Activated CD8-positive, alpha-beta memory T cell treated with anti-CD3 and anti-CD28 coated beads for 1 hour (primary cell): Measurements from ENCODE around the gene RUFY4.

Source experiments
- DNase-seq, 2 donors: peaks; one replicate each; pipeline ENCODE4 v3.0.0-alpha.2; 2020; ENCODE audit warnings: low read depth in 1 of 2; ENCODE audit errors: extremely low read depth in 1 of 2

Gene RUFY4

DNA sequence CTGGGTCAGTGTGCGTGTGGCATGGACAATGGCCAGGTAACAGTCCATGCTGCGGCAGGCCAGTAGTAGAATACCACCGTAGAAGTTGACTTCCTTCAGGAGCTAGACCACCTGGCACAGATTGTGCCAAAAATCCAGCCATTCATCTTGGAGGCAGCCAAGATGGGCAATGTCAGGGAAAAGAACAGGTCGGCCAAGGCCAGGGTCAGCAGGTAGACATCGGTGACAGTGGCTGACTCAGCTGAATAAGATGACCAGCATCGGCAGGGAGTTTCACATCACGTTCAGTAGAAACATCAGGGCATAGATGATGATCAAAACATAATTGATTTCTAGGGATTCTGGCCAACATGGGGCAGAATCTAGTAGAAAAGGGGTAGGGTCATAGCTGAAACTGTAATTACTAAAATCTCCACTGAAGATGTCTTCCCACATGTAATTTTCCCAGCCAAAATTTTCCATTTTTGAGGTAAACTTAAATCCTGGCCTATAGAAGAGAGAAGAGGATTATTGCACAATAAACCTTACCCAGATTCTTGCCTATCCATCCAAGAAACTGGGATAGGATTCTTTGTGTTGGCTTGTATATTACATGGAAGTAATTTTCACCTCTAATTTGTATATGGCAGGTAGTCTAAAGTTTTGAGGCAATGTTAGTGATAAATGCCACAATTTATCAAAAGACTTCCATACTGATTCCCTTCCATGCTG is 7.9 kb upstream of the RUFY4 start:
- no peak for DNase-seq

DNA sequence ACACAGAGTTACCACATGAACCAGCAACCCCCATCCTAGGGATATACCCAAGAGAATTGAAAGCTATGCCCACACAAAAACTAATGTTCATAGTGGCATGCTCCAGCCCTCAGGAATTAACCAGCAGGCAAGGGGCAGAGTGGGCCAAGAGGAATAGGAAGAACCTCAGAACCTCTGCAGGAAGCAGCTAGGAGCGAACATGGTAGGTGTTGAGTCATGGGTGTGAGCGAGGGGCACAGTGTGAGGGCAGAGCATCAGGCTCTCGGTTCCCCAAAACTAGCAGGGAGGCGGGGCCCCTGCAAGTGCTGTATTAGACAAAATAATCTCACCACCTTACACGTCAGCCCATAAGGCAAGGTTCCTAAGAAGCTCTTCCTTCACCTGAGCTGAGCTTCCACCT is 5.6 kb upstream of the RUFY4 start:
- DNase-seq, result no peak

DNA sequence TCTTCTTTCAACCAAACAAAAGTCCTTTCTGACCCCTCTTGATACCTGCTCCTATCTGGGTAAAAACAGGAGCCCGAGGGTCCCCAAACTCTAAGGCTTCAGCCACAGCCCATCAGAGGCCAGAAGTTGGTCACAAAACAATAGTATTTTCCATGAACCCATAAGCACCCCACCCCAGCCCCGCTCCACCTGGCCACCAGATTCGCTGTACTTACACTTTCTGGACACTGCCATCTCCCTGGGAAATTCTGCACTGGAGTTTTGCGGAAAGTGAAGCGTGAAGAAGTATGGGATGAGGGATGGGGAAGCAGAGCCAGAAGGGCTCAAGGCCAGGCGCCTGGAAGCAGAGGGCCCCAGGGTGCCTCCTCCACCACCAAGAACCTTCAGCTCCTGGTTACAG is 5.2 kb upstream of the RUFY4 start:
- DNase-seq, result no peak

DNA sequence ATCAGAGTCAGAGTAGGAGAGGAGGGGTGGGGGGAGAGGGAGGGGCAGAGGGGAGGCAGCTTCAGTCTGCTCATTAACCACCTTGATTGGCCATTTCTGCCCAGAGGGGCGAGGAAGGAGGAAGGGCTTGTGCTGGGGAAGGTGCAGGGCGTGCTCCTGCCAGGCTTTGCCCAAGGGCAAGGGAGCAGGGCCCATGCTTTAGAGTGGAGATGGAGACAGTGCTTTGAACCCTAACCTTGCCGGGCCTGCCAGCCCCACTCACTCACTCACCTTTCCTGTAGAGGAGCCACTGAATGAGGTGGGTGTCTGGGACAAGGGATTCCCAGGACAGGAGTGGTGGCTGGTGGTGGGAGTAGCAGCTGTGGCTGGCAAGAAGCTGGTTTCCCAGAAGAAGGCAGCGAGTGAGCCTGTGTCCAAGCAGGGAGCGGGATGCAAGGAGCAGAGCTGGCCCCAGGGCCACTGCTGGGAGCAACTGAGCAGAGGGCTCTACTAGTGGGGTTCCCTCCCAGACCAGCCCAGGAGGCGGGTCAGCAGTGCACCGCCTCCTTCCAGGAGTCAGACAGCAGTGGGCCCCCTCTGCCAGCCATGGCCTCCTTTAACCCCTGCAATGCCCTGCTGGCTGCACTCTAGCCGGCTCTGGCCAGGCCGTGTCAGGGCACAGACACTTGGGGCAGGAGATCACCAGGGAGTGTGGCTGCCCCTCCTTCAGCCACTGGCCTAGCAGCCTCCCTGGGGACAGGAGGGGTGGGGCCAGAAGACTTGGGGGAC is 3.6 kb upstream of the RUFY4 start:
- no peak for DNase-seq

DNA sequence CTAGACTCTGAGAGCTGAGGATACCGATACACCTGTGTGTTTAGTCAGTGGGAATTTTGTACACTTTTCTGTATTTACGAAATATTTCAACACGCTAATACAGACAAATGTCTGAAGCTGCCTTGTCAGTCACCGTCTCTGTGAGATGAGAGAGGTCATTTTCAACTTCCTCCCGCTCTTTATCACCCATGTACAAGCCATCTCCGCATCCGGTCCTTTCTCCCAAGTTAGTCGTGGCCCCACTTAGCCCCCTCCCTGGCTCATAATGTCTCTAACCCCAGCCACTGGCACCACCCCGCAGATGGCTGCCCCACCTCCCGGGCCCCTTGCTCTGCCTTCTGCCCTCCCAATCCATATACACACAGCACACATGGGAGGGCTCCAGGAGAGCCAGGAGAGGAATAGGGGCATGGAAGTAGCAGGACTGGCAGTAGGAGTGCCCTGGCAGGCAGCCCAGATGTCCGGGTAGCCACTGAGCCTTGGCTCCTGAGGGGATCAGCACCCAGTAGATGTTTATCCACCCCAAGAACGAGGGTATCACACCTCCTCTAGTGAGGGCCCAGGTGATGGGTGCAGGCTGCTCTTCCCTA is 2.0 kb upstream of the RUFY4 start:
- DNase-seq, result no peak

DNA sequence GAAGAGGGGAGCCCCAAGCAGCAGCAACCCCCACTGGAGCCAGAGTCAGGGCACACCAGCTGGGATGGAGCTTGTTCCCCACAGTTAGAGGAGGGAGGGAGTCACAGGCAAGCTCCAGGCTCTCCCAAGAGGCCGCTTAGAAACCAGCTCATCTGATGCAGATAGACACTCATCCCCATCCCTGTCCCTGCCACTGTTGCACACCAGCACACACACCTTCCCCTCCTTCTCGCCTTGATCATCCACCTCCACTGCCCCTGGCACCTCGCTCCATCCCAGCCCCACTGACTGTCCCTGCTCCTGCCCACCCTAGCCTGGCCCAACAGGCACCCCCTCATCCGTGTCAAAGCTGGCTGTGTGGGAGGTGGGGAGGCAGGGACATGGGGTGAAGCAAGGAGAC is 1.5 kb upstream of the RUFY4 start:
- DNase-seq, result no peak

DNA sequence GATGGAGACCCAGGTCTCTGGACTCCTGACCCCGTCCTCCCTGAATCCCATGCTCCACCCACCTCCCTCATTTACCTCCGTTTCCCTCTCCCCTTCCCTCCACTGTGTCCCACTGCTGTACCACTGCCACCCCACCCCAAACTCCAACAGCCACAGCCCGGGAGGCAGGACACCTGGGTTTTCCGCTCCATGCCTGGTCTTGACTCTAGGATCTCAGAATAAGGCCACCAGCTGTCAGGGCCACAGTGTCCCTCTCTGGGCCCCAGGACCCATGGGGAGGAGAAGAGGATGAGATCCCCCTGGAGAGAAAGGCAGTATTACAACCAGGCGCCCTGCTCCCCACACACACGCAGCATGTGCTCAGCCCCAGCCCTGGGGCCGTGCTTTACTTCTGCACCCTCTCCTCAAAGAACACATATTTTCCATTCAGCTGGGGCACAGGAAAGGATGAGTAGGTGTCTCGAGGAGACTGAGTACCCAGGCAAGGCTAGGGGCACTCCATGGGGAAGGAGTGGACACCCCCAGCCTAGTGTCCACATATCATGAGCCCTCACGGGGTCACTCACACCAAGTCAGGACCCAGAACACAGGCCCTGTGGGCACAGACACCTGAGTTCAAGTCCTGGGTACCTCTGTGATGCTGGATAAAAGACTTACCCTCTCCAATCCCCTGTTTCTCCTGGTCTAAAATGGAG is 700 bp downstream of the RUFY4 start:
- no peak for DNase-seq

DNA sequence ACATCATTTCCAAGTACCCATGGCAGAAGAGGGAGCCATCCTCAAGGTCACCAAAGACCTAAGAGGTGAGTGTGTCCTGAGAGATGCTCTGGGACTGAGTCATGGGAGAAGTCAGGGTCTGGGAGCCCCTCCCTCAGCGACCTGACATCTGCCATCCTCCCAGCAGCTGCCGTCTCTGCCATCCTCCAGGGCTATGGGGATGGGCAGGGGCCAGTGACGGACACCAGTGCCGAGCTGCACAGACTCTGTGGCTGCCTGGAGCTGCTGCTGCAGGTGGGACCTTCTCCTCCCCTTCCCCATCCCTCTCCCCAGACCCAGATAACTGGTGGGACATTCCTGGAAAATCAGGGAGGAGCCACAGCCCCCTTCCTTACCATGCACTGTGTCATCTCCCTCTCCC is 1.5 kb downstream of the RUFY4 start:
- DNase-seq, result no peak

DNA sequence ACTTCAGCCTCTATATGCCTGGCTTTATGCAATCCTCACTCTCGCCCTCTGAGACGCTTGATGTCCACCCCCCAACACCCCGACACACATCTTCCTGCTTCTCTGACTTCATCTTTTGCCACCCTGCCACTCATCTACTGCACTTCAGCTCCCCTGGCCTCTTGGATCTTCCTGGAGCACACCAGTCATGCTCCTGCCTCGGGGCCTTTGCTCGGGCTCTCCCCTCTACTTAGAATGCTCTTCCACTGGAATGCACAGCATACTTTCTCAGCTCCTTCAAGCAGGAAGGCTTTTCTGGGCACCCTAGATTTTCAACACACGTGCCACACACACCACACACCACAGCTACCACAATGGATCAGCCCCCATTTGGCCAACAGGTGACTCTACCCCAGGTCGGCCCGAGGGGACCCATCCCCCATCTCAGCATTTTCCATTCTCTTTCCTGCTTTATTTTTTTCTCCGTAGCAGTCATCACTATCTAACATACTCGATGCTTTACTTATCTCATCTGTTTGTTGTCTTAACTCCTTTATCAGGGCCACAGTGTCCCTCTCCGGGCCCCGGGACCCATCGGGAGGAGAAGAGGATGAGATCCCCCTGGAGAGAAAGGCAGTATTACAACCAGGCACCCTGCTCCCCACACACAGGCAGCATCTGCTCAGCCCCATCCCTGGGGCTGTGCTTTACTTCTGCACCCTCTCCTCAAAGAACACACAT is 2.3 kb downstream of the RUFY4 start:
- DNase-seq, result no peak

DNA sequence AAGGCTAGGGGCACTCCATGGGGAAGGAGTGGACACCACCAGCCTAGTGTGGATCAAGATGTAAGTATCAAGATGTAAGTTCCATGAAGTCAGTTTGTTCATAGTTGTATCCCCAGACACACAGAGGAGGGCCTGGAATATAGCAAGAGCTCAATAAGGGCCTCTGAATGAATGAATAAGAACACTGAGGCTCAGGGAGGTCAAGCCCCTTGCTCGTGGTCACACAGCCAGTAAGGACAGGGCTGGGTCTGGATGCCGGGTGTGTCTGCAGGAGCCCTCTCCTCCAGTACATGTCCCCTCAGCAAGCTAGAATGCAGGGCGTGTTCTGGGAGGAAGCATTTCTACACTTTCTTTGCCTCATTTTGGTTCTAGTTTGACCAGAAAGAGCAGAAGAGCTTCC is 2.9 kb downstream of the RUFY4 start:
- DNase-seq, result no peak

DNA sequence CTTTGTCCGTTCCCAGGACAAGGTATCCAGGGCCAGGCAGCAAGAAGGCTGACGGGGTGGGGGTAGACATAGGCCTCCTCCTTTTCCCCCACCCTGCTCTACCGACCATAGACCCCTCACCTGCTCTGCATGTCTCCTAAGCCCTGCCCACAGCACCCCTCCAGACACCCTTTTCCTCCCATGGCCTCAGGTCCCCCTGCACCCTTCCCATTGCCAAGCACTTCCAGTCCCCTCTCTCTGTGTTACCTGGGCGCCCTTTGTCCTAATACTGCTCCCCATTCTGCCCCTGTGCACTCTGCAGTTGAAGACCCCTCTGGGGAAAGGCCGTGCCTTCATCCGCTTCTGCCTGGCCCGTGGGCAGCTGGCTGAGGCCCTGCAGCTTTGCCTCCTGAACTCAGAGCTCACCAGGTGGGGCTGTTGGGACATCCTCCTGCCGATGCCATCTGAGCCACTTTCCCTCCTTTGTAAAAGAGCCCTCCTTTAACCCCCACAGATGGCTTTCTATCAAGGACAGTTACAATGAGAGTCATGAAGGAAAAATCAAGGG is 3.5 kb downstream of the RUFY4 start:
- DNase-seq, result no peak

DNA sequence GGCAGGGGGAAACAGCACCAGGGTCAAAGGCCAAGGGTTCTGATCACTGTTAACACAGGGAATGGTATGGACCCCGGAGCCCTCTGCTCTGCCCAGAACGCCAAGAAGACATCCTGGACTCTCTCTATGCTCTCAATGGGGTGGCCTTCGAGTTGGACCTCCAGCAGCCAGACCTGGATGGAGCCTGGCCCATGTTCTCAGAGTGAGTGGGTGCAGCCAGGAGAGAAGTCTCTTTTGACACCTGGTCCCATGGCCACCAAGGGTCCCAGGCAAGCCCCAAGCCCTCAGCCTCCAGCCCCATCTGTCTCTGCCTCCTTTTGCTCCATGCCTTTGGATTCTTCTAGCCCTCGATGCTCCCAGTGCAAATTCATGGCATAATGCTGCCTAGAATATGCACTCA is 4.1 kb downstream of the RUFY4 start:
- no peak for DNase-seq

DNA sequence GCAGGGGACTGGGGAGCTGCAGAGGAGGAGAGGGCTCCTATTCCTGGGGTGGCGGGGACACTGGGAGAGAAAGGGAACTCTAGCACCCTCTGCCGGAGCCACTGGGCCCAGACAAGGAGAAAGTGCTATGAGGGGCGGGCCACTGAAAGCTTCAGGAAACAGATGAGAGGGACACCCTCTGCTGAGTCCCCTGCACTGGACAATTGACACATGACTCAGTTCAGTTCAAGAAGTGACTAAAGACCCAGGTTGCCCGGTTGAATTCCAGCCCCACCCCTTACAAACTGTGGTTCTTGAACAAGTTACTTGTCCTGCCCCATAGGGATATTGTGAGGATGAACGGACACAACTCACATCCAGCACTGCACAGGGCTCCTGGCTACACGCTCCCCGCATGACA is 5.0 kb downstream of the RUFY4 start:
- no peak for DNase-seq

DNA sequence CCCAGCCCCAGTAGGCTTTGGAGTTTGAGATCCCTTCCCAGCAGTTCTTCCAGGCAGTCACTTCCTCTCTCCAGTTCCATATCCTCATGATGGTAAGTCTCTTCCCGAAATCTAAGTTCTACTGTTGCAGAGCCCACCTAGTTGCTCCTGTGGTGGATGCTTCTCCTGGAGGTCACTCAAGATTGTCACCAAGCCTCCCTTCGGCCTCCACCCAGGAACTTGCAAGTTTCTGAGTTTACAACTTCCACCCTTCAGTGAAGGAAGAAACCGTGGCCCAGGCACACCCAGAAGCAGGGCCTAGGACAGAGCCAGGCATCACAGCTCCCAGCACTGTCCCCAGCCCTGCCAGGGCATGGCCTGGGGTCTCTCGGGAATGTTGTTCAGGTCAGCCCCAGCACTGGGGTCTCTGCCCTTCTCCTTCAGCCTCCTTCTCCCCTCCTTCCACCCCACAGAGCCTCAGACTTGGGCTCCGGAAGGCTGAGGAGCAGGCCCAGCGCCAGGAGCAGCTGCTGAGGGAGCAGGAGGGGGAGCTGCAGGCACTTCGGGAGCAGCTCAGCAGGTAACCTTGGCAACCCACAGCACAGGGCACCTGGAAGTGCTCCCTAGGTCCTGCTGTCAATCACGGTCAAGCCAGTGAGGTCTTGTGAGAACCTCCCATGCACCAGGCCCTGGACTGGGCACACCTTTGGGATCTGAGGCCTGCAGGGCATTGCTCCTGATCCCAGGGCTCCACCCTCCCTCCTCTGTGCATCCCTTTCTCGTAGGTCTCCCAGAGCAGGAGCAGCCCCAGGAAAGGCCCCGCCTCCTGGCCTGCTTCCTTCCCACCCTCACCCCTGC is 7.1 kb downstream of the RUFY4 start:
- no peak for DNase-seq

DNA sequence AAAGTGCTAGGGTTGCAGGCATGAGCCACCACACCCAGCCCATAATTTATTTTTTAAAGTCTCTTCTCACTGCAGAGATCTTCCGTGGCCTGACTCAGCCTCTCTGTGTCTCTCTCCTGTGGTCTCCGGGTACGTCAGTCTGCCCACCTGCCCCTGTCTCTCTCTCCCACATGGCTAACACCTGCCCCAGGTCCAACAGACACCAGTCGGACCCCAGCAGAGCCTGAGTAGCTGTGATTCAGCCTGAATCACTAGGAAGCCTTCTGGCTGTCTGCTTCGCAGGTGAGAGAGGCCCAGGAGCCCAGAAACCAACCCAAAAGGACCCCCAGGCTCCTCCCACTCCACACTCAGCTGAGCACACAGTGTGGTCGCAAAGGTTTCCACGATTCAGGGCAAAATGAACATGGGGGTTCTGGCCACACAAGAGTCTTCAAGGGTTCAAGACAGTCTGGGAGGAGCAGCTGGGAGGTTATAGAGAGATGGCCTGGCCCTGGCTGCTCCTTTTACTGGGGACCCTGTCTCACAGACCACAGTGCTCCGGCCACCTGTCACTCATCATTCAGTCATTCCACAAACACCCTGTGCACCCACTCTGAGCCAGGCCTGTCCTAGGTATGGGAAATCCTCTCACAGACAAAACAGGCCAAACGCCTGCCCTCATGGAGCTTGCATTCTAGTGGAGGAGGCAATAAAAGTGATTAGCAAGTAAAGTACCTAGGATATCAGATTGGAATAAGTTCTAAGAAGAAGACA is 8.6 kb downstream of the RUFY4 start:
- DNase-seq, result no peak

DNA sequence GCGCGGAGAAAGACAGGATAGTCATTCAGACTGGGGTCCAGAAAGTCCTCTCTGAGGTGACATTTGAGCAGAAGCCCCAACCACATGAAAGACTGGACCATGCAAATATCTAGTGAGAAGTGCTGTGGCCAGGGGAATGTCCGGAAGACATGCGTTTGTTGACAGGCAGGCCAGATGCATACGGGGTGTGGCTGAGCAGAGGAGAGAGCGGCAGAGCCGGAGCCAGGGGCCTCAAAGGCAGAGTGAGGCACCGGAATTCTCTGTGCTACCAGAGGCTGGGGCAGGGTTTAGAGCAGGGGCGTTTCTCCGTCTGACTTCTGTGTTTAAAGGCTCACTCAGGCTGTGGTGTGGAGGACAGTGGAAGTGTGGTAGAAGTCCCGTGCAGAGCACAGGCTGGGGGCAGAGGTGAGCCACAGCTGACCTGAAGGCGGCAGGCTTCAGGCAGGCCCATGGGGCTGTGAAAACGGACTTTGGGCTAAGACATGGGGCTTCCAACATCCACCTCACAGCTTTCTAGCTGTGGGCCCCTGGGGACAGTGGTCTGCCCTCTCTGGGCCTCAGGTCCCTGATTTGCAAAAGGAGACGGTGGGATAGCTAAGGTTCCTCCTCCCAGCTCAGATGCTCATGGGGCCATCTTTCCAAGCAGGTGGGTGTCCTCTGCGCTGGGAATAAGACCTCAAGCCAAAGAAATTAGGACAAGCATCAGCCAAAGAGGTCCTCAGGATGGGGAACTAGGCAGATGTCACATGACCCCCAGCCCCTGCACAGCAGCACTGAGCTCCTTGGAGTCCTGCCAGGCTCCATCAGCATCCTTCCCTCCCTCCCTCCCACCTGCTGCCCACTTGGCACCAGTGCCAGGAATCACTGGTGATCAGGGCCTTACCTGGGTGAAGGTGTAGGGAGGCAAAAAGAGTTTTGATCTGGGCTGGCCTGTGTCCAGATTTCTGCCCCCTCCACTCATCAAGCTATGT is 11.2 kb downstream of the RUFY4 start:
- DNase-seq, result no peak

DNA sequence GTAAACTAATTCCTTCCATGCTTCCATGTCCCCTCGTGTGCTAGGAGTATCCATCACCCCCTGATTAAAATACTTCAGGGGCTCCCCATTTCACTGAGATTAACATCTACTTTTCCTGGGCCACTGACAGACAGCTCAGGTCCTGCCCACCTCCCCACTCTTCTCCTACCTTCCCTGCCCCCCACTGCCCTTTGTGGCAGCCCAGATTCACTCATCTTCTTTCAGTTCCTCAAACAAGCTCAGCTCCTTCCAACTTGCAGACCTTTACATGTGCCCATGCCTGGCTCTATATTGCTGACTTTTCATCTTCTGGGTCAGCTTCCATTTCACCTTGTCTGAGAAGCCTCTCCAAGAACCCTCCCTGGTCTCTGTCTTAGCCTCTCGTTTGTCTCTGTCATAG is 12.0 kb downstream of the RUFY4 start:
- DNase-seq, result no peak

DNA sequence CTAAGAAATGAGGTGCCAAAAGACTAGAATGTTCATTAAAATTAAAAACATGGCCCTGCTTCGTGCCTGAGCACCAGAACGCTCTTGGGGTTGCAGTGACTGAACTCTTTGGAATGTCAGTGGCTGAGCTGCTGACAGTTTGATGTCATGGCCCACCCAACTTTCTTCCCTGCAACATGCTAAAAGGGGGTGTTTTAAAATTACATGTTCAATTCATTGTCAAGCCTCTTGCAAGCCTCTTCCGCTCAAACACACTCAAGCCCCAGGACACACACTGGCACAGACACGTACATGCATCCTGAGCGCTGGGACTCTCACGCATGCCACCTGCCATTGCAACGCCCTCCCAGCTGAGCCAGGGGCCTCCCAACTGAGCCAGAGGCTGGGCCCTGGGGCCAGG is 12.6 kb downstream of the RUFY4 start:
- no peak for DNase-seq
